ENCODE data around the gene TBC1D9.

- TF ChIP-seq CTCF (IDR thresholded peaks at IDR 0.05), result peak; percentile 69
- no peak for TF ChIP-seq EZH2 (IDR thresholded peaks at IDR 0.05; ENCODE audit: borderline replicate concordance, insufficient read depth, low read depth, low read length, poor library complexity, severe bottlenecking)
Measured at GRCh38 chr4:140637836-140638235, 118.3 kb downstream of the TBC1D9 start.

All from B cell (primary cell).